HG03342 (cell line): ENCODE data around the gene AFG1L.
A peak's percentile ranks its signal among the peaks of the same experiment; 100 is the strongest.
"Not testable (repeated sequence)": the region's sequence is repeated elsewhere in the genome, so short reads cannot be mapped to it uniquely, and the experiment has no call there.

ENCODE experiments used
- ATAC-seq: cut with Tn5 transposase; IDR thresholded peaks from one replicate; pipeline ENCODE4 v1.9.1; 2021; ENCODE audit warnings: mild to moderate bottlenecking, moderate library complexity; ENCODE audit not compliant: unreplicated experiment

AFG1L gene

DNA sequence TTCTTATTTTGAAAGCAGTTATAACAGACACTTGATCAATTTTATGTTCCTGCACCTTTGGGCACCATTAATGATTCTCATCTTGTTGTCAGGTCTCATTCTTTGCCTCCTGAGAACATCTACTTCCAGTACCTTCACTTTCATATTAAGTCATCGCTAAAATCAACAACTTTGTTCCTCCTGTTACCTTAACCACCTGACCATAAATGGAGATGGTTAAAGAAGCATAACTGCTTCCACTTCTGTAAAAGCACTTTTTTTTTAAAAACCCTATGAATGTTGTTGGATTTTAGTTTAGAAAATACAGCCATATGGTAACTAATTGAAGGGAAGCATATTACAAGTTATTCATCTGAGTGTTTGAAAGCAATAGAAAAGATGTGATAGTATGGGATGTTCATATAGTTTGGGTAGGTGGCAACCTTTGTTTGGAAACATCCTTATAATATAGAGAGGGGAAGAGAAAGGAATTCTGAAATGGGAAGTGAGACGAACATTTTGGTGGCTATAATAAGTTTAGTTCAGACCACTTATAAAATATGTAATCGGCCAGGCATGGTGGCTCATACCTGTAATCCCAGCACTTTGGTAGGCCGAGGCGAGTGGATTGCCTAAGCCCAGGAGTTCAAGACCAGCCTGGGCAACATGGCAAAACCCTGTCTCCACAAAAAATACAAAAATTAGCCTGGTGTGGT, 53.9 kb downstream of the AFG1L start:
- peak; percentile 95 for ATAC-seq

DNA sequence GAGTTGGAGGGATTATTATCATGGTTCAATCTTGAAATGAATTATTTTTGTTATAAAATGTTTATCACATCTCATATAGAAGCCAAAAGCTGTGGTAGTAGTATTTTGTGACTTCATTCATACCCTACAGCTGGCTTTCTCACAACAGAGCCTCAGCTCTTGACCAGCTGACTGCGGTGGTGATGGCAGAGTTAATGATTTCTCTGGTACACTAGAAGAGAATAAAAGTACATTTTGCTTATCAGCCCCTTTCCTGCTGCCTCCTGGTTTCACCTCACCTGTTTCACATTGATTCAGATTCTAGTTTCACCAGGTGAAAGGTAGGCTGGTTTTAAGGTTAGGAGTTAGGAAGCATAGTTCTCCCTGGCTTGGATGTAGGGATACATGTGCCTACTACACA, 55.7 kb downstream of the AFG1L start:
- no peak for ATAC-seq

DNA sequence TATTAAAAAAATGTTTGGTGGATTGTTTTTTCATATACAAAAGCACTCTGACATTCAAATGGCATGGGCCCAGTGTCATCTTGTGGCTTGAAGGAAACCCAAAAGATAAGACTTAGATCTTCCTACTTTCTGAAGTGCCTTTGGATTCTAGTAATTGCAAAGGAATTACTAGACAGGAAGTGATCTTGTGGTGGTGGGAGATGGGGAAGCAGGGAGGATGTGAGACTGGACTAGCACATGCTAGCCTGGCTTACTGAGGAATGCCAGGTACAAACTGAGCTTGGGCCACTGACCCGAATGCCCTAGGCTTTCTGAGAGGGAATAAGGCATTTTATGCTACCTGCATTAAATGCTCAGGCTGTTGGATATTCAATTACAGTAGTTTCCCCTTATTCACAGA, 59.0 kb downstream of the AFG1L start:
- no peak for ATAC-seq

DNA sequence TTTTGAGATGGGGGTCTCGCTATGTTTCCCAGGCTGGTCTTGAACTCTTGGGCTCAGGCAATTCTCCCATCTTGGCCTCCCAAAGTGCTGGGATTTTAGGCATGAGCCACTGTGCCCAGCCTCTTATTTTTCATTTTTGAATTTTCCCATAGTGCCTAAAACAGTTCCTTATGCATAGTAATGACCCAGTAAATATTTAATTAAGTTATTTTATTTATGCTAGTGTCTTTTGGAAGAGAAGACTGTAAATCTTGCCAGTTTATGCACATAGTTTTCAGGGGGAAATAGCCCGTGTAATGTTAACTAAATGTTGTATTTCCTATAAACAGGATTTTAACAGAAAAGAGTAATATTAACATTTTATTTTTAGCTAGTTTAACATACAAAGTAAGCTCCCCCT, 60.3 kb downstream of the AFG1L start:
- no peak for ATAC-seq

DNA sequence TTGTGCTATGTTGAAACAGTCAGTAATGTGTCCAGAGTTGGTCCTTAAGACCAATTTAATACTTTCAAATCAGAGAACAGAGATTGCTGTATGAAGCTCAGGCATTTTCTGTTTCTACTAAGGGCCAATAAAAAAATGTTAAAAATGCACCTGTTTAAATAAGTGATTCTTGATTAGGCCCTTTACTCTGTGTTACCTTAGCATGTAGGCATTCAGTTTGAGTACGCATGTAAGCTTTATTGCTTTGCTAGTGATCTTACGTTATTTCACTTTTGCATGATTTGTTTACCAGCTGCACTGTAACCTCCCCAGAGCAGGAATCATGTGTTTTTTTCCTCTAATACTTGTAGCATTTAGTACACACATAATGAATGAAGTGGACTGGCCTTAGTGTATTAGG, 61.0 kb downstream of the AFG1L start:
- ATAC-seq = no peak

DNA sequence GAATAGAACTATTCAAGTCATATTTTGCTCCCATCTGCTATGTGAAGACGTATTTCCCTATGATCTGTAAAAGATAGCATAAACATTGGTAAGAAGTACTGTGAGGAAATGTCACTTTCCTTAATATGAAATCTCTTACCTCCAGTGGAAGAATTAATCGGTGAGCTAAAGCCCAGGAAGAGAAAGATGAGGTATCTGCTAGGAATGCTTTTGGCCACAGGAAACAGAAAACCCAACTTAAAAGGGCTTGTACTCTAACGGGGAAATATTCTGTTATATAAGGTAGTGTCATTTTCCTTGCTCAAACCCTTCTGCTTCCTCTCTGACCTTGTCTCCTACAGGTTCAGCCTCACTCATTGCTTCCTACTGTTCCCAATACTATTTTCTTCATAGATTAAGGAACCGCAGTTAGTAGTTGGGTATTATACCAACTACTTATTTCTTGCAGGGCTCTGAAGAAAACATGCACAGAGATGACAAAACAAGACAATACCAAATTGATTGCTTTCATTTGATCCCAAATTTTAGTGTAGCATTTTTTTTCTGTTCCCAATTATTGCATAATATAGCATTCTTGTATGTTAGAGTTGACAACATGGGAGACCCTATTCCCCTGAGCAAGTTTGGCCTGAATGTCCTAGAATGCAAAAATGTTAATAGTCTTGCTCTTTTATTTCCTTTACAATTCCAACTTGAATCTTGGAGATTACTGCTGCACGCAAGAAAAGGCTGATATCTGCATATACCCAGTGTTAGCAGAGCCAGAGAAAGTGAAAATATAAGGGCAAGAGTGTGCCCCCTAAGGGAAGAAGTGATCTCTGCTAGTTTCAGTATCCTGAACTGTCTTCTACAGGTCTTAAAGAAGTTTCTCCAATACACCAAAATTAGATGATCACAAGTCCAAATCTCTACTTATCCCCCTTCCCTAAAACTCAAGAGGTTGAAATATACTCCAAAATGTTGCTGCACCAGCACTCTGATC, 65.3 kb downstream of the AFG1L start:
- ATAC-seq = no peak

DNA sequence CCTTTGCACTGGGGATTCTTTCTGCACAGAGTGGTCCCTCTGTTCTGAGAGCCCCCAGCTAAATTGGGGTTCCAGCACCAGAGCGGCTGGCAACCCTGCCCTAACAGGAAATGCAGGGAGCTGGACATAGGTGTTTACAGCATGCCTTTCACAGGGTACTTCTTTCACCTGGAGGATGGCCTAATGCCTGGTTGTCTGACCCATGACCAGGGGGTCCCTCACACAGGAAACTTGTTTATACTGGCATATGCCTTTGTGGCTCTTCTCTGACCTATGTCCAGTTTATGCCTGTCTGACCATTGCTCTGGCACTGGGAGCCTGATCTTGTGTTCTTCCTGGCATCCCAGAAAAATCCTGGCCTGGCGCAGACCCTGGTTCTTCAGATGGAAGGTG, 66.1 kb downstream of the AFG1L start:
- no peak for ATAC-seq

DNA sequence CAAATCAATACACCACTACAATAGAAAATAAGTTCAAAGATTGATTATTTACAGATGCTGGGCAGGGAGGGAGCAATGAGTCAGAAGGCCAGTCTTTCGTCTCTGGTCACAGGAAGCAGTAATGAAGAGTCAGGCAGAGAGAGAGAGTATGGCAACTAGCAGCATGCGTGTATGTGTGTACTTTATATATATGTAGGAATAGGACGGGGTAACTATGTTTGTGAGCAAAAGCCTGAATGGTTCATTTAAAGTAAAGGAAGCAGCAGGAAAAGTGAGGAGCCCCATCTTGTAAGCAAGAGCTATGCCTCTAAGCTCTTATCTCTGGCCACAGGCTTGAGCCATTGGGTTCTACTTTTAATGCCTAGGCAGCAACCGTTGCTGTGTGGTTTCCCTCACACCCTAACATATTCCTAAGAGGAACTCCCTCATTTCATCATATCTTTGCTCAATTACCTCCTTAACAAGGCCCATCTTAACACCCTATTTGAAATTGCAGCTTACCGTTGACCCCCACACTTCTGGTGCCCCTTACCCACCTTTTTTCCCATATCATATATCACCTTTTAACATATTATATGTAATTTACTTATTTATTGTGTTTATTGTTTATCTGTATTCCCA, 66.6 kb downstream of the AFG1L start:
- ATAC-seq = no peak

DNA sequence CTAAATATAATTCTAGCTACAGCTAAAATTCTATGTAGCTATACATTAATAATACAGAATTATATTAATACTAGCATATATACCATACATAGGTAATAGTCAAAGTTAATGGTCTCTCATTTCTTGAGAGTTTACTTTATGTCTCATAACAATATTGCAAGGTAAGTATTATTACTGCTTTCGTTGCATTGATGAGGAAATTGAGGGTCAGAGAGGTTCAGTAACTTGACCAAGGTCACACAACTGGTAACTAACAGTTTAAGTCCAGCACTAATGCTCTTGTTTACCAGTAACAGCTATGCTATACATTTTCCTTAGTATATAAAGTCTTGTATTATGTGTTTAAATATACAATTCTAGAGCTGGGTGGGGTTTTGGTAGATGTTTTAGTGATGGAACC, 67.6 kb downstream of the AFG1L start:
- no peak for ATAC-seq

DNA sequence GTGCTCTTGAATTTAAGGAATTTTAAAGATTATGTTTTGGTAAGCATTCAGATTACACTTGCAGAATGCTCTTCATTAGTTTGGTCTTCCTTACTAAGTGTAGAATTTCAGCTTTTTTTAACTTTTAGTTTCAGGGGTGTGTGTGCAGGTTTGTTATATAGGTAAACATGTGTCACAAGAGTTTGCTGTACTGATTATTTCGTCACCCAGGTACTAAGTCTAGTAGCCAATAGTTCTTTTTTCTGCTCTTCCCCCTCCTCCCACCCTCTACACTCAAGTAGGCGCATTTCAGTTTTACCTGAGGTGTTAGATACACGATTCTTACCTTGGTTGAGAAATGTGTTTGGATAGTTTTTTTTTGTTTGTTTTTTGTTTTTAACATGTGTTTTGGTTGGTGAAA, 68.3 kb downstream of the AFG1L start:
- no peak for ATAC-seq

DNA sequence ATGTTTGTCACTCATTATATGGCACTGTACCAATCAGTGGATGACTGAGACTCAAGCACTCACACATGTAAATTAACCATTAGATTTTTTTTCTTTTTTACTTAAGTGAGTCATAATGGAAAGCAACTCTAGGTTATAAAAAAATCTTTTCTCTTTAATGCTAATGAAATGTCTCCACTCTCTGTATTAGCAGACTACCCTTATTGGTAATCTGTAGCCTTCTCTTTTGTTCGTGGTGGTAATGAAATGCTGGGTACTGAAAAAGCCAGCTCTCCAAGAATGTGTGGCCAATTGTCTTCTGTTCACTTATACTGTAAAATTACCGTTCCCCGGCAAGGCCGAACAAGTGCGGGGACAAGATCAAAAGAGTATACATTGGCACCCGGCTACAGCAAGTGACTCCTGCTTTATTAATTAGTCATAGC, 69.0 kb downstream of the AFG1L start:
- no peak for ATAC-seq

DNA sequence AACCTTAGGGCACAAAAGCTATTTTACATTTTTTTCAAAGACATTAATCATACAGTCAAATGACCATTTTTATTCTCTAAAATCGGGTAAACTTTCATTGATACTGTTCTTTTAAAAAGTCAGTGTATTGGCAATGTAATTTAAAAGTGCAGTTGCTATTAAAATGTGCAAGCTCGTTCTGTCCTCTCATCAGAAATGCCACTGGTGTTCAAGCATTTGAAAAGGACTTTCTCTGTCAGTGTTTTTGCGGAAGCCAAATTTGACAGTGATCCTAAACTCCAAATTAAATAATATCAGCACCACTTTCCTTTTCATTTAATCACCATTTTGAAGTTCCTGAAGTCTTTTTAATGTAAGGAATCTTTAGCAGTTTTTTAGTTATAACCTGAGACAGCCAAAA, 69.6 kb downstream of the AFG1L start:
- no peak for ATAC-seq

DNA sequence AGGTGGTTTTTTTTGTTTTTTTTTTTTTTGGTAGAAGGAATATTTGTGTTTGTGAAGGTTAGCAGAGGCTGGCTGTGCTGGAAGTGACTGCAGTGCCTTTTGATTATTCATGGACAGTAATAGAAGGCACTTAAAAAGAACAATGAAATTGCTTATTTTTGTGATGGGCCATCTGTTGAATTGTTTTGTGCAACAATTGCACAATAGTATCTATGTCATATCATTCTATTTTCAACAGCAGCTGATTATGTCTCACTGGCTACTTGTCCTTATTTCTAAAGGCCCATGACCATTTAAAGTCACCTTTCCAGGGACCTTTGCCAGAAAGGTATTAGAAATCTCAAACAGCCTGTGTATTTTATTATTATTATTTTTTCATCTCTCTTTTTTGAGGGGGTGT, 70.6 kb downstream of the AFG1L start:
- no peak for ATAC-seq

DNA sequence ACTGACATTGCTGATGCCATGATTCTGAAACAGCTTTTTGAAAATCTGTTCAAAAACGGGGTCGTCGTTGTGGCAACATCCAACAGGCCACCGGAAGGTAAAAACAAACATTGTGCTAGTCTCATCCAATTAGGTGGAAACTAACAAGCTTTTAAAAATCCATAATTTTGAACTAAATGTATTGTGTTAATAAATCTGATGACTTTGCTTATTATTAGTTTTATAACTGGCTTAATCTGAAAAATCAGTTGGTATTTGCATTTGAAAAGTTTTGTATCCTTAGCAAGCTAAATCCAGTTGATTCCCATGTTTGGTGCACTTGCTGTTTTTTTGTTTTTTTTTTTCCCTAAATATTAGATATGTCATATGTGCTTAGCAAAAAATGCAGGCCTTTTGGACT, 71.4 kb downstream of the AFG1L start:
- ATAC-seq = no peak

DNA sequence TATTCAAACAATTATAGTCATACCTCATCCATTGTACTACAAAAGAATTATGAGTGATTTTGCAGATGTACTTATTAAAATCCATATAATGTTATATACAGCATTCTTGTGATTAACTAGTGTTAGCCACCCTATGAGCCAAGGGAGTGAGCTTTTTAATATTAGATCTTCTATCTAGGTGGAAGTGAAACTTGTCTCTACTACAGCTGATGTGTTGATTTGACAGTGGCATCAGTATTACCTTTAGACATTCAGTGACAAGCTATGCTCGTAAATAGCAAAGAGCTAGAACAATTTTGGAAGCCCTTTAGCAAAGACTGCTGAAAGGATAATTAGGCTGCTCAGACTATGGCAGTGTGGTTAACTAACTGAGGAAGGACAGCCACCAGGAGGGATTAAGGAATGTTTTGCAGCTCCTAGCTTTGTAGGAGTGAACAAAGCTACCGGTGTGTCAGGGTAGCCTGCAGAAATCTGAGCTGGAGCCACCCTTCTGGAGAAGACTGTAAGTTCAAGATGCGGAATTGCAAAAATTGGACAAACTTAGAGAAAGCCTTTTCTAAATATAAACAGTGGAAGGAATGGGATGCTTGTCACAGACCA, 73.7 kb downstream of the AFG1L start:
- no peak for ATAC-seq

DNA sequence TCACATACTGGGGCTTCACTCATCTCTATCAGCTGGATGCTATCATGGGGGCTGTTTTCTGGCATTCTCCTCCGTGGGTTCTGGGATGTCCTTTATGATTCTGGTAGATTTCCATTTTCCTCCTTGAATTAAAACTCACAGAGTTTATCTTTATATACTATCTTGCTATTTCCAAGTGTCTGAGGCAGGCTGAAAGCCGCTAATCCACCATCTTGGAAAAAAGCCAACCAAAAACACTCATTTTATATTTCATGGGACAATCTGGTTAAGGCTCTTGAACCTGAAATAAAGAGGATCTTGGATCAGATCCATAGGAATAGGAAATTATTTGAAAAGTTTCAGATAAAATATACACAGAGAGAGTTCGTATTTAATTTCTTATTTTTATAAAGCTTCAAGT, 86.0 kb downstream of the AFG1L start:
- no peak for ATAC-seq

DNA sequence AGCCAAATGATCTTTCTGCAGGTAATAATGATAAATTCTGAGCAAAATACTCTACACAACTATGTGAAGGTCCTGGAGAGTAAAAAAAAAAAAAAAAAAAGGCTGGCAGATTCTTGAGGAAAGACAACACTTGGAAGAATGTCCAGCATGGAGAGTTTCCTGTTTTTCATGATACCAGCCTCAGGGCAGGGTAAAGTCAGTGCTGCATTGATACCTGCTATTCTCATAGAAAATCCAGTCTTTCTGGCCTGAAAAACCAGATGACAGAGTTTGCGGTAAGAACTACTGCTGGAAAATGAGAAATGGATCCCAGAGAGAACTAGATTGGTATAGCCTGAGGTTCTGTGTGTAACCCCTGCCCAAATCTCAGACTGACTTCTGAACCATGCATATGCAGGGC, 89.1 kb downstream of the AFG1L start:
- ATAC-seq = no peak

DNA sequence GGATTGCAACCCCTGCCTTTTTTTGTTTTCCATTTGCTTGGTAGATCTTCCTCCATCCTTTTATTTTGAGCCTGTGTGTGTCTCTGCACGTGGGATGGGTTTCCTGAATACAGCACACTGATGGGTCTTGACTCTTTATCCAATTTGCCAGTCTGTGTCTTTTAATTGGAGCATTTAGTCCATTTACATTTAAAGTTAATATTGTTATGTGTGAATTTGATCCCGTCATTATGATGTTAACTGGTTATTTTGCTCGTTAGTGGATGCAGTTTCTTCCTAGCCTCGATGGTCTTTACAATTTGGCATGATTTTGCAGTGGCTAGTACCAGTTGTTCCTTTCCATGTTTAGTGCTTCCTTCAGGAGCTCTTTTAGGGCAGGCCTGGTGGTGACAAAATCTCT, 94.3 kb downstream of the AFG1L start:
- not testable (repeated sequence) for ATAC-seq

DNA sequence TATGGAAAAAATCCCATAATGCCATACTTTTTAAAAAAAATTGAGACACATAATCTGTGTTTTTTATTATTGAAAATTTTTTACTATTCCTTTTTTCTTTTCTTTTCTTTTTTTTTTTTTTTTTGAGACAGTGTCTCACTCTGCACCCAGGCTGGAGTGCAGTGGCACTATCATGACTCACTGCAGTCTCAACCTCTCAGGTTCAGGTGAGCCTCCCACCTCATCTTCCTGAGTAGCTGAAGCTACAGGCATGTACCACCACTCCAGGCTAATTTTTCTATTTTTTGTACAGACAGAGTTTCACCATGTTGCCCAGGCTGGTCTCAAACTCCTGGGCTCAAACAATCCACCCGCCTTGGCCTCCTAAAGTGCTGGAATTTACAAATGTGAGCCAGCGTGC, 100.4 kb downstream of the AFG1L start:
- ATAC-seq = no peak

DNA sequence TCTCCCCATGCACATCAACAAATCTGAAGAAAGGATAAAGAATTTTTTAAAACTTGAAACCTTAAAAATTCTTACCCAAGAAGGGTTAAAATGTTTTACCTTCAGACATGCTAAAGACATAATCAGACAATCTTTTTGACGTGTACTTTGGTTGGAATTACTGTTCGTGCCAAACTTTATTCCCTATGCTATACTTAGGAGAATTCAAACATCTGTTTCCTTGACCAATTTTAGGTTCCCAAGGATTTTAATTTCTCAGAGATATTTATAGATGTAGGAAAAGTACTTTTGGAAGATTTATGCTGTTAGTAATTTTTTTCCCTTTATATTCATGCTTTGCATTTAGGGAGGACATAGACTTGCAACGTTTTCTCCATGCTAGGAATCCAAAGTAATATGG, 108.4 kb downstream of the AFG1L start:
- no peak for ATAC-seq

DNA sequence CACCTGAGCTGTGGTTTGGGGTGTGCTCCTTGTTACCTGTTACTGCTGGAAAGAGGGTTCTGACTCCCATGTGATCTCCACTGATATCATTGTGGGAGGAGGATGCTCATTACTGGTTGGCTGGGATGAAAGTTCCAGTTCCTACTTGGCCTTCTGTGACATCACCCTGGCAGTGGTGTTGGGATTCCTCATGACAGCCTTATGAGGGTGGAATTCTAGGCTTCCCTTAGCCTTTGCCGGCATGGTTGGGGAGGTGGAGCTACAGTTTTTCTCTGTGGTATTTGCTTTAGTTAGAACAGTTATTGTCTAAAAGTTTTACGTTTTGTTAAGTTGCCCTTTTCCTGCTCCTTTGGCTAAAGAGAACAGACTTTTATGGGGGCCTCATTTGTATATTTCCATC, 112.1 kb downstream of the AFG1L start:
- no peak for ATAC-seq
